HG03108 (cell line): ENCODE measurements around the gene NKG7.

Experiments
- ATAC-seq: cut with Tn5 transposase; IDR thresholded peaks from one replicate; pipeline ENCODE4 v1.9.1; 2021; ENCODE audit warnings: moderate library complexity; ENCODE audit not compliant: unreplicated experiment

NKG7 gene

GRCh38 chr19:51338563-51339312, 33.7 kb downstream of the NKG7 start:
- ATAC-seq, result peak; percentile 36

DNA sequence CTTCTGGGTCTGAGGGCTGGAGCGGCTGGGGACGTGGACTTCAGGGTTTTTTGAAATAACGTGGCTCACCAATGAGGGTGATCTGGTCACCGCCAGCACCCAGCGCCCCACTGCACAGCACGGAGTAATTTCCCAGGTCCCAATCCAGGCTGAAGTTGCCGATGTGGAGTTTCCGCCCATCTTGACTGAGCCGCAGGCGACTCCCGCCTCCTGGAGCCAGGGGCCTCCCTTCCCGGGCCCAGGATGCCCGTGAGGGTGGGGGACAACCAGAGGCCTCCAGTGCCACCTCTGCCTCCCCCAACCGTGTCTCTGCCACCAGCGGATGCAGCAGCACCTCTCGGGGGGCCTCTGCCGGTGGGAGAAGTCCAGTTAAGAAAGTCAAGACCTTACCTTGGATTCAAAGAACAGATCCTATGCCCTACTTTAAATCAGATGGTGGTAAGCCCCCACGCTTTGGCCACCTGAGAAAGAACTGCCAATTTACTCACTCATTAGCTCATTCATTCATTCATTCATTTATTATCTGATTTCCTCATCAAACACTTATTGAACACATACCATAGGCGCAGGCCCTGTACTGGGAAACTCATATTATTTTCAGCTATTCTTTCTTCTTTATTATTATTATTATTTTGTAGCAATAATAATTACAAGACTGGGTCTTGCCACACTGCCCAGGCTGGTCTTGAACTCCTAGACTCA, 34.4 kb downstream of the NKG7 start:
- ATAC-seq, result no peak

DNA sequence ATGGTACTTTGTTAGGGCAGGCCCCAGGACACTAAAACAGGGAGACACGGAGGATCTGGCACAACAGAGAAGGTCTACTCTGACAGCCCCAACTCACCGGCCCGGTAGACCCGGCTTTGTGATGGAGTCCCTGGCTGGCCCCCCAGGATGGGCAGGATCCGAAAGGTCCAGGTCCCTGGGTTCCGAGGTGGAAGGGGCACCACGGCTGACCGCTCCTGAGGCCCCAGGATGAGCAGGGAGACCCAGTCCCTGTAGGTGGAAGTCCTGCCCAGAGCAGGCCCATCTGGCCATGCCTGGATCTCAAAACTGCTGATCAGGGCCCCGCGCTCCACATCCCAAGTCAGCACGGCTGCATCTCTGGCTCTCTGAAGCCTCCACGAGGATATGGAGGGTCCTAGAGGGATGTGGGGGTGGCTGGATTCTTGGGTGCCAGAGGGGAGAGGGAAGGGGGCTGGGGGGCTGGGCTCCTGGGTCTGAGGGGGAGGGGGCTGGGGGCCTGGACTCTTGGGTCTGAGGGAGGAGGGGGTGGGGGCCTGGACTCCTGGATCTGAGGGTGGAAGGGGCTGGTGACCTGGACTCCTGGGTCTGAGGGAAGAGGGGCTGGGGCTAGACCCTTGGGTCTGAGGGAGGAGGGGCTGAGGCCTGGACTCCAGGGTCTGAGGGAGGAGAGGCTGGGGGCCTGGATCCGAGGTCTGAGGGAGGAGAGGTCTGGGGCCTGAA, 35.2 kb downstream of the NKG7 start:
- ATAC-seq, result no peak

DNA sequence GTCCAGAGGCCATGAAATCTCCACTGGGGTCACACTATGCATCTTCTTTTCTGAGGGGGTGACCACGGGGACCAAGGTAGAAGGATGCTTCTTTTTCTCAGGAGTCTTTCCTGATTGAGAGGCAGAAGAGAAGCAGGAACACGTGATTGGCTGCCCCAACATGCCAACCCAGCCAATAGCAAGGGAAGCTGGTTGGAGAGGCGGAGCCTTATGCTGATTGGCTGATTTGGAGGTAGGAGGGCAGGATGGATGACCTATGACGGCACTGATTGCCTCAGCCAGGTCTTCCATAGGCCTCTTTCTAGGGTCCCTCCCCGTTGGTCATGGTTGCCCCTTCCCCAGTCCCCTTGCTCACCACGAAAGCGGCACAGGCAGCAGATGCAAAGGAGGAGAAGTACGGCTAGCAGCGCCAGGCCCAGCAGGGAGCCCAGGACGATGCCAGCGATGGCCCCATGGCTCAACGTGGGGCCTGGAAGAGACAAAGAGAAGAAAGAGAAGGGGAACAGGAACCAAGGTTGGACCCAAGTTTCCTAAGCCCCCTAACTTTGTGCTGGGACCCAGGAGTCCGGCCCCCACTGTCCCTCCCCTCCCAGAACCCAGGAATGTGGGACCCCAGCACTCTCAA, 38.5 kb downstream of the NKG7 start:
- ATAC-seq, result no peak

GRCh38 chr19:51331716-51332115, 40.7 kb downstream of the NKG7 start:
- no peak for ATAC-seq

DNA sequence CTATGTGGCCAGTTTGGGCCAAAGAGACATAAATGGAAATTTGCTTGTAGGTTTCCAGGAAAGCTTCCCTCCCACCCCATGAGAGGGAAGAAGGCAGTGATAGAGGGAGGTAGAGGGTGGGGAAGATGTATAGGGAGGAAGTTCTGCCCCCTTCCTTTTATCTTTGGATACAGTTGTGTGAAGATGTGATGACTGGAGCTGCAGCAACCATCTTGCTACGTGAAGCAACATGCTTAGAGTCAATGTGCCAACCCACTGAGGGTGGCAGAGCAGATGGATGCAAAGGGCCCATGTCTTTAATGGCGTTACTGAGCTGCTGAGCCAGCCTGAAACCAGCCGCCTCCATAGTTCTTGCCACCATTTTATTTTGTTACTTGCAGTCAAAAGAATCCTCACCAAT, 41.3 kb downstream of the NKG7 start:
- ATAC-seq, result no peak

- ATAC-seq, result no peak
Measured at GRCh38 chr19:51330366-51330765, 42.1 kb downstream of the NKG7 start.

- ATAC-seq, result no peak
Measured at GRCh38 chr19:51329411-51329810, 43.0 kb downstream of the NKG7 start.

GRCh38 chr19:51327066-51328001, 45.1 kb downstream of the NKG7 start:
- ATAC-seq, result no peak

GRCh38 chr19:51326216-51327065, 46.0 kb downstream of the NKG7 start:
- no peak for ATAC-seq

- no peak for ATAC-seq
Measured at GRCh38 chr19:51325161-51325976, 47.1 kb downstream of the NKG7 start.

DNA sequence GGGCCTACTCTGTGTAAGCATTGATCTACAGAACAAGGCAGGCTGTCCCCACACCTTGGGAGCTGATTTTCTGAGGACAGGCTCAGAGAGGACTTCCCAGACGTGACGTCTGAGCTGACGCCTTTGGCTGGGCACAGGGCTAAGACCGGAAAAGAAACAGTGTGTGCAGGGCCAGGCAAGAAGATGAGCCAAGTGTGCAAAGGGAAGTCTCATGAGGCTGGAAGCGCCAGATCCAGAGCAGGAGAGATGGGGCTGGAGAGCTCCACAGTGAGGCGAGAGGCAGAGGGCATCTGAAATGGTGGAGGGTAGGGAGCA, 48.3 kb downstream of the NKG7 start:
- no peak for ATAC-seq

DNA sequence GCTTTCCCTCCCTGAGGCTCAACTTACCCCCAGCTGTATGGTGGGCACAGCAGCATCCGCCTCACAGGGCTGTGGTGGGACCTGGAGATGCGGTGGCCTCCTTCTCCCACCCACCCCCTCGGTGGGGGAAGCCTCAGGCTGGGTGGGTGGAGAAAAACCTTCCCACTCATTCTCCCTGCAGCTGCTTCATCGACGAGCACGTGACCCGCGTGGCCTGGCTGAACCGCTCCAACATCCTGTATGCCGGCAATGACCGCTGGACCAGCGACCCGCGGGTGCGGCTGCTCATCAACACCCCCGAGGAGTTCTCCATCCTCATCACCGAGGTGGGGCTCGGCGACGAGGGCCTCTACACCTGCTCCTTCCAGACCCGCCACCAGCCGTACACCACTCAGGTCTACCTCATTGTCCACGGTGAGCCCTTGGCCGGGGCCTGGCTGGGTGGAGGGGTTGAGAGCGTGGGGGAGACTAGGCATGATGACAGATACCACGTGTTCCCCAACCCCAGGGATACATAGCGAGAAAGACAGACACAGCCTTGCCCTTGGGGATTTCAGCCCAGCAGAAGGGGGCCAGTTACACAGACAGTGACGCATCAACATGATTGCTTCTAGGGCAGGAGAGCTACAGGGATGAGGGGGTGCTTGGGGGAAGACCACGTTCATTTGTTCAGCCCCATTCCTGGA, 48.8 kb downstream of the NKG7 start:
- ATAC-seq, result no peak

GRCh38 chr19:51321799-51322198, 50.7 kb downstream of the NKG7 start:
- ATAC-seq, result no peak
